ENCODE results near the gene PRSS21.

The PRSS21 gene

GRCh38 chr16:2783581-2784357 lies 33.3 kb upstream of the PRSS21 start:
- Histone ChIP-seq H3K27ac (ENCODE audit: low read depth, low read length) (no peak overlapping the region), H3K4me1 (ENCODE audit: insufficient read depth, low read length) (no peaks in the 10 kb centered on the region), H3K36me3 (ENCODE audit: insufficient read depth, low read length) (no peaks in the 10 kb centered on the region), H3K4me3 (ENCODE audit: low read length) (no peak overlapping the region), H3K27me3 (ENCODE audit: insufficient read depth, low read length) (peaks cover 26% of the 10 kb centered on the region), H3K9ac (ENCODE audit: low read depth, low read length) (no peak overlapping the region), H3K9me3 (ENCODE audit: insufficient read depth, low read depth, low read length) (no peaks in the 10 kb centered on the region)
- 90% methylated on average over 13 of the region's 15 CpGs for whole genome bisulfite sequencing

- Histone ChIP-seq H3K27ac (ENCODE audit: low read depth, low read length) (no peak overlapping the region), H3K36me3 (ENCODE audit: insufficient read depth, low read length) (no peaks in the 10 kb centered on the region), H3K9me3 (ENCODE audit: insufficient read depth, low read depth, low read length) (no peaks in the 10 kb centered on the region), H3K4me3 (ENCODE audit: low read length) (peak overlapping the region; percentile 39), H3K9ac (ENCODE audit: low read depth, low read length) (no peak overlapping the region; the same call in 1 of the 2 replicates), H3K4me1 (ENCODE audit: insufficient read depth, low read length) (no peaks in the 10 kb centered on the region), H3K27me3 (ENCODE audit: insufficient read depth, low read length) (peaks cover 26% of the 10 kb centered on the region)
- 86% methylated on average over 15 of the region's 15 CpGs for WGBS
Measured at GRCh38 chr16:2784358-2785100, 32.5 kb upstream of the PRSS21 start.

- peak overlapping the region; percentile 39 for H3K4me3 ChIP-seq (ENCODE audit: low read length)
Measured at GRCh38 chr16:2785101-2785991, 31.7 kb upstream of the PRSS21 start.

GRCh38 chr16:2786061-2786825 lies 30.8 kb upstream of the PRSS21 start:
- WGBS = 85% methylated on average over 14 of the region's 15 CpGs
- Histone ChIP-seq H3K4me3 (ENCODE audit: low read length) (no peak overlapping the region), H3K27ac (ENCODE audit: low read depth, low read length) (no peak overlapping the region)

More at GRCh38 chr16:2785101-2785991, 31.7 kb upstream of the PRSS21 start:
- WGBS = 64% methylated on average over 79 of the region's 79 CpGs
- peaks cover 3% of the 10 kb centered on the region; the same call in 1 of the 2 replicates for H3K4me1 ChIP-seq (ENCODE audit: insufficient read depth, low read length)
- H3K27me3 ChIP-seq (ENCODE audit: insufficient read depth, low read length) = peaks cover 26% of the 10 kb centered on the region
- no peaks in the 10 kb centered on the region for H3K36me3 ChIP-seq (ENCODE audit: insufficient read depth, low read length)
- no peaks in the 10 kb centered on the region for H3K9me3 ChIP-seq (ENCODE audit: insufficient read depth, low read depth, low read length)
- no peak overlapping the region for H3K27ac ChIP-seq (ENCODE audit: low read depth, low read length)
- peak overlapping the region; percentile 12; the same call in 1 of the 2 replicates for H3K9ac ChIP-seq (ENCODE audit: low read depth, low read length)

GRCh38 chr16:2786826-2787151 lies 30.2 kb upstream of the PRSS21 start:
- H3K9me3 ChIP-seq (ENCODE audit: insufficient read depth, low read depth, low read length) = no peaks in the 10 kb centered on the region
- H3K36me3 ChIP-seq (ENCODE audit: insufficient read depth, low read length) = no peaks in the 10 kb centered on the region
- WGBS = 79% methylated on average over 3 of the region's 3 CpGs
- H3K4me1 ChIP-seq (ENCODE audit: insufficient read depth, low read length) = peaks cover 3% of the 10 kb centered on the region; the same call in 1 of the 2 replicates
- H3K27me3 ChIP-seq (ENCODE audit: insufficient read depth, low read length) = peaks cover 26% of the 10 kb centered on the region
- no peak overlapping the region for H3K9ac ChIP-seq (ENCODE audit: low read depth, low read length)
- H3K4me3 ChIP-seq (ENCODE audit: low read length) = no peak overlapping the region
- no peak overlapping the region for H3K27ac ChIP-seq (ENCODE audit: low read depth, low read length)

More at GRCh38 chr16:2786061-2786825, 30.8 kb upstream of the PRSS21 start:
- H3K36me3 ChIP-seq (ENCODE audit: insufficient read depth, low read length) = no peaks in the 10 kb centered on the region
- H3K4me1 ChIP-seq (ENCODE audit: insufficient read depth, low read length) = peaks cover 3% of the 10 kb centered on the region; the same call in 1 of the 2 replicates
- no peak overlapping the region for H3K9ac ChIP-seq (ENCODE audit: low read depth, low read length)
- peaks cover 26% of the 10 kb centered on the region for H3K27me3 ChIP-seq (ENCODE audit: insufficient read depth, low read length)
- no peaks in the 10 kb centered on the region for H3K9me3 ChIP-seq (ENCODE audit: insufficient read depth, low read depth, low read length)

GRCh38 chr16:2787406-2787805 lies 29.6 kb upstream of the PRSS21 start, which contains the start of gene PRSS33:
Gene PRSS33 (minus strand): TSS chr16:2787560. CDS start chr16:2786547, 1,013 bp downstream.
- Histone ChIP-seq H3K4me1 (ENCODE audit: insufficient read depth, low read length) (peaks cover 3% of the 10 kb centered on the region; the same call in 1 of the 2 replicates), H3K27me3 (ENCODE audit: insufficient read depth, low read length) (peaks cover 26% of the 10 kb centered on the region), H3K27ac (ENCODE audit: low read depth, low read length) (no peak within 1 kb of the TSS), H3K4me3 (ENCODE audit: low read length) (no peak within 1 kb of the TSS), H3K36me3 (ENCODE audit: insufficient read depth, low read length) (no peaks in the 10 kb centered on the region), H3K9me3 (ENCODE audit: insufficient read depth, low read depth, low read length) (no peaks in the 10 kb centered on the region), H3K9ac (ENCODE audit: low read depth, low read length) (no peak within 1 kb of the TSS)
- 61% methylated on average over 10 of the region's 10 CpGs for WGBS

- Histone ChIP-seq H3K4me3 (ENCODE audit: low read length) (no peak overlapping the region), H3K9me3 (ENCODE audit: insufficient read depth, low read depth, low read length) (no peaks in the 10 kb centered on the region), H3K36me3 (ENCODE audit: insufficient read depth, low read length) (no peaks in the 10 kb centered on the region), H3K27ac (ENCODE audit: low read depth, low read length) (no peak overlapping the region), H3K27me3 (ENCODE audit: insufficient read depth, low read length) (peaks cover 26% of the 10 kb centered on the region), H3K9ac (ENCODE audit: low read depth, low read length) (no peak overlapping the region), H3K4me1 (ENCODE audit: insufficient read depth, low read length) (peaks cover 3% of the 10 kb centered on the region; the same call in 1 of the 2 replicates)
- WGBS = 66% methylated on average over 7 of the region's 7 CpGs
Measured at GRCh38 chr16:2787961-2788360, 29.1 kb upstream of the PRSS21 start.

- no peak overlapping the region for H3K4me3 ChIP-seq (ENCODE audit: low read length)
- no peak overlapping the region for H3K27ac ChIP-seq (ENCODE audit: low read depth, low read length)
- no peak overlapping the region for H3K9ac ChIP-seq (ENCODE audit: low read depth, low read length)
- H3K4me1 ChIP-seq (ENCODE audit: insufficient read depth, low read length) = peaks cover 3% of the 10 kb centered on the region; the same call in 1 of the 2 replicates
- no peaks in the 10 kb centered on the region for H3K36me3 ChIP-seq (ENCODE audit: insufficient read depth, low read length)
- WGBS = 95% methylated on average over 5 of the region's 5 CpGs
- no peaks in the 10 kb centered on the region for H3K9me3 ChIP-seq (ENCODE audit: insufficient read depth, low read depth, low read length)
- H3K27me3 ChIP-seq (ENCODE audit: insufficient read depth, low read length) = peaks cover 8% of the 10 kb centered on the region
Measured at GRCh38 chr16:2790631-2791030, 26.4 kb upstream of the PRSS21 start.

GRCh38 chr16:2791174-2791573 lies 25.9 kb upstream of the PRSS21 start:
- H3K4me1 ChIP-seq (ENCODE audit: insufficient read depth, low read length) = peaks cover 3% of the 10 kb centered on the region; the same call in 1 of the 2 replicates
- H3K4me3 ChIP-seq (ENCODE audit: low read length) = no peak overlapping the region
- no peaks in the 10 kb centered on the region for H3K36me3 ChIP-seq (ENCODE audit: insufficient read depth, low read length)
- no peak overlapping the region for H3K27ac ChIP-seq (ENCODE audit: low read depth, low read length)
- H3K9ac ChIP-seq (ENCODE audit: low read depth, low read length) = no peak overlapping the region
- H3K9me3 ChIP-seq (ENCODE audit: insufficient read depth, low read depth, low read length) = no peaks in the 10 kb centered on the region
- peaks cover 2% of the 10 kb centered on the region; the same call in 1 of the 2 replicates for H3K27me3 ChIP-seq (ENCODE audit: insufficient read depth, low read length)
- WGBS = 85% methylated on average over 8 of the region's 8 CpGs

GRCh38 chr16:2792940-2793339 lies 24.1 kb upstream of the PRSS21 start:
- 98% methylated on average over 9 of the region's 10 CpGs for WGBS
- Histone ChIP-seq H3K4me1 (ENCODE audit: insufficient read depth, low read length) (peaks cover 3% of the 10 kb centered on the region; the same call in 1 of the 2 replicates), H3K9ac (ENCODE audit: low read depth, low read length) (no peak overlapping the region), H3K36me3 (ENCODE audit: insufficient read depth, low read length) (no peaks in the 10 kb centered on the region), H3K27me3 (ENCODE audit: insufficient read depth, low read length) (no peaks in the 10 kb centered on the region; the same call in 1 of the 2 replicates), H3K27ac (ENCODE audit: low read depth, low read length) (no peak overlapping the region), H3K9me3 (ENCODE audit: insufficient read depth, low read depth, low read length) (no peaks in the 10 kb centered on the region), H3K4me3 (ENCODE audit: low read length) (no peak overlapping the region)
